Esophagus muscularis mucosa (tissue), 4 donors: Measurements from ENCODE around the gene MINK1.

Source experiments
- CTCF ChIP-seq, 3 experiments: fragments of 200-600 bp in 2 of 3; fragments of 450-650 bp in 1 of 3; sonication (generic) in 2 of 3; IDR thresholded peaks; one replicate each; pipeline ENCODE4 v1.5.1; 2017 to 2019; ENCODE audit warnings: antibody characterized with exemption in 3 of 3, mild to moderate bottlenecking in 2 of 3, moderate library complexity in 1 of 3
- EP300 ChIP-seq: sonication (generic); formaldehyde crosslinking; IDR thresholded peaks from one replicate; pipeline ENCODE4 v1.6.1; 2017; ENCODE audit warnings: antibody characterized with exemption
- POLR2A ChIP-seq: fragments of 450-650 bp; IDR thresholded peaks from one replicate; pipeline ENCODE4 v1.6.1; 2017; ENCODE audit warnings: antibody characterized with exemption, moderate library complexity, mild to moderate bottlenecking, low read depth
- POLR2AphosphoS5 ChIP-seq, 2 donors: sonication (generic); formaldehyde crosslinking; IDR thresholded peaks; one replicate each; pipeline ENCODE4 v1.6.1; 2017; ENCODE audit warnings: antibody characterized with exemption in 2 of 2

DNA sequence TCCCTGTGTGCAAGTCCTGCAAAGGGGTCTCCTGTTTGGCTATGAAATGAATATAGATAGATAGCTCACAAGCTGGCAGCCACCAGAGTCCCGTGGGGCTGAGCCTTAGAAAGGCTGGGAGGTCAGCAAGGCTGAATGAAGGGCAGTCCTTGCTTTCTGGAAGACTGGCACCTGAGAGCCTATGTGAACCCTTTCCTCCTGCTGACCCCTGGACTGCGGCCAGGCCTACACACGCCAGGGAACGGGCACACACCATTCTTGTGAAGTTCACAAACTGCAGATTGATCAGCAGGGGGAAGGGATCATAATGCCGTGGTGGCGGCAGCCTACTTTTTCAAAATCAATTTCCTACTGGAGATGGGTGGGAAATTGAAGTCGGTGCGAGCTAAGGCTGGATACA, 65.2 kb downstream of the MINK1 start:
- no peak for TF ChIP-seq POLR2A
- no peak for TF ChIP-seq CTCF (IDR thresholded peaks at IDR 0.05)
- no peak for TF ChIP-seq EP300
- TF ChIP-seq POLR2AphosphoS5 (IDR thresholded peaks at IDR 0.05) = no peak
